ENCODE data around the gene PEX11G.

PEX11G gene

DNA sequence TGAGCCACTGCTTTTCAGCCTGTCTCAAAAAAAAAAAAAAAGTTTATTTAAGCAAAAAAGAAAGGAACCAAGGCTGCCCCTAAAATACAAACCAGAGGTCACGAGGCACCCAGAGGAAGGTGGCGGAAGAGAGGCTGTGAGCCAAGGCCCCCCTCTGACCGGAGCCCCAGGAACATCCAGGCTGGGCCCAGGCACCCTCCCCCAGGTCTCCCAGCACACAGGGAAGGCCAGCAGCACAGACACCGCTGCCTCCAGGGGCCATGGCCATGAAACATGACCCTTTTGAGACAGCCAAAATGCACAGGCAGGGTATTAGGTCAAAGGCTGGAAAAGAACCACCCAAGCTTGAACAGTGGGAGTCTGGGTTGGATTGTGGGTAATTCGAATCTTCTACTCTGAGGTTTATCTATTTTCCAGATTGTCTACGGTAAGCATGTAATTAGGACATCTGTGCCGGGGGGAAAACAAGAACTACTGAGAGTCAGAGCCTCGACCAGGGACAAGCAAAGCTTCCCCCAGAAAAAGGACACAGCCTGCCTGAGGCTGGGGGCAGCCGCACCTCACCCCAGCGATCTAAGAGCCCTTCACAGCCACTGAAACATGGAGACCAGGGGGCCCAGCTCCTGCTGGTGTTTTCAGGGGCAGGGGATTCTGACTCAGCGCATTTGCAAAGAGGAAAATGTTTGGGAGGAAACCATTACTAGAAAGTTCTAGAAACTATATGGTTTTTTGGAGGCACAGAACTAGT, 8.4 kb downstream of the PEX11G start:
- Histone ChIP-seq H3K4me2 (no peak overlapping the region), H4K20me1 (peaks cover 46% of the 10 kb centered on the region), H3K36me3 (peaks cover 14% of the 10 kb centered on the region), H3K27ac (no peak overlapping the region), H3K9me3 (no peaks in the 10 kb centered on the region), H3K4me3 (no peak overlapping the region), H3K9ac (no peak overlapping the region), H3K4me1 (peaks cover 26% of the 10 kb centered on the region), H3K27me3 (no peaks in the 10 kb centered on the region)
- TF ChIP-seq Cebpa-rat (IDR thresholded peaks at IDR 0.05) = no peak

DNA sequence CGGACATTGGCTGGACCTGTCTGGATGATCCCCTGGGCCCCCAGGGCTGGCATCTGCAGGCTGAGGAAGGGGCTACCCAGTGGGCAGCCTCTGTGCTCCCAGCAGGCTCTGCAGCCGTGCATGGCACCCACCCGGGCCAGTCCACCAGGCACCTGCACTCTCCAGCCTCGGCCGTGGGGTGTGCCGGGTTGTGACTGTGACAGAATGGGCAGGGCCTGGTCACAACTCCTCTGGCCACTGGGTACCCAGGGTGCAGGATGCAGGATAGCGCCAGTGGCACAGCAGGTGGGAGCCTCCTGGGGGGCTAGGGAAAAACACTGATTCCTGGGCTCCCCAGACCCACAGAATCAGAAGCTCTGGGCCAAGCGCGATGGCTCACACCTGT, 10.0 kb downstream of the PEX11G start:
- TF ChIP-seq Cebpa-rat (IDR thresholded peaks at IDR 0.05) = no peak
- Histone ChIP-seq H3K27ac (no peak overlapping the region), H3K4me1 (peaks cover 24% of the 10 kb centered on the region), H4K20me1 (peaks cover 53% of the 10 kb centered on the region), H3K9ac (no peak overlapping the region), H3K4me2 (no peak overlapping the region), H3K9me3 (no peaks in the 10 kb centered on the region), H3K27me3 (no peaks in the 10 kb centered on the region), H3K4me3 (no peak overlapping the region), H3K36me3 (peaks cover 30% of the 10 kb centered on the region)

- no peak for TF ChIP-seq Cebpa-rat (IDR thresholded peaks at IDR 0.05)
- no peak overlapping the region for H3K9ac ChIP-seq
- no peaks in the 10 kb centered on the region for H3K27me3 ChIP-seq
- no peaks in the 10 kb centered on the region for H3K9me3 ChIP-seq
- peaks cover 24% of the 10 kb centered on the region for H3K4me1 ChIP-seq
- peaks cover 55% of the 10 kb centered on the region for H4K20me1 ChIP-seq
- H3K4me3 ChIP-seq = no peak overlapping the region
- H3K36me3 ChIP-seq = peaks cover 35% of the 10 kb centered on the region
- no peak overlapping the region for H3K27ac ChIP-seq
- no peak overlapping the region for H3K4me2 ChIP-seq
These were observed 10.5 kb downstream of the PEX11G start for GRCh38 chr19:7478173-7478842.

DNA sequence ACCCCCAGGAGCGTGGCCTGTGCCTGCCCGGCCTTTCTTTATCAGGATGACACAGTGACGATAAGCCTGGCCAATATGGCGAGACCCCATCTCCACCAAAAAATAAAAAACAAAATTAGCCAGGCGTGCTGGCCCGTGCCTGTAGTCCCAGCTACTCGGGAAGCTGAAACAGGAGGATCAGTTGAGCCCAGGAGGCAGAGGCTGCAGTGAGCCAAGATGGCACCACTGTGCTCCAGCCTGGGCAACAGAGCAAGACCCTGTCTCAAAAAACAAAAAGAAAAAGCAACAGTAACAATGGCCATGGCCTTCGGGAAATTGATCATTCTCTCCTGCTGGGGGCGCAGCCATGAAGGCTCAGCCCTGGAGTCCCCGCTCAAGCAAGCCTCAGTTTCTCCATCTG, 11.1 kb downstream of the PEX11G start:
- Histone ChIP-seq H3K4me1 (peaks cover 25% of the 10 kb centered on the region), H3K9ac (no peak overlapping the region), H3K27ac (no peak overlapping the region), H3K36me3 (peaks cover 40% of the 10 kb centered on the region), H3K9me3 (no peaks in the 10 kb centered on the region), H3K4me3 (no peak overlapping the region), H3K27me3 (no peaks in the 10 kb centered on the region), H3K4me2 (no peak overlapping the region), H4K20me1 (peaks cover 61% of the 10 kb centered on the region)
- TF ChIP-seq Cebpa-rat (IDR thresholded peaks at IDR 0.05) = no peak

GRCh38 chr19:7476777-7477494, 11.9 kb downstream of the PEX11G start:
- H3K4me2 ChIP-seq = no peak overlapping the region
- no peaks in the 10 kb centered on the region for H3K9me3 ChIP-seq
- H3K9ac ChIP-seq = no peak overlapping the region
- no peaks in the 10 kb centered on the region for H3K27me3 ChIP-seq
- H4K20me1 ChIP-seq = peaks cover 69% of the 10 kb centered on the region
- no peak overlapping the region for H3K4me3 ChIP-seq
- H3K36me3 ChIP-seq = peaks cover 49% of the 10 kb centered on the region
- no peak overlapping the region for H3K27ac ChIP-seq
- no peak for TF ChIP-seq Cebpa-rat (IDR thresholded peaks at IDR 0.05)
- peaks cover 25% of the 10 kb centered on the region for H3K4me1 ChIP-seq

DNA sequence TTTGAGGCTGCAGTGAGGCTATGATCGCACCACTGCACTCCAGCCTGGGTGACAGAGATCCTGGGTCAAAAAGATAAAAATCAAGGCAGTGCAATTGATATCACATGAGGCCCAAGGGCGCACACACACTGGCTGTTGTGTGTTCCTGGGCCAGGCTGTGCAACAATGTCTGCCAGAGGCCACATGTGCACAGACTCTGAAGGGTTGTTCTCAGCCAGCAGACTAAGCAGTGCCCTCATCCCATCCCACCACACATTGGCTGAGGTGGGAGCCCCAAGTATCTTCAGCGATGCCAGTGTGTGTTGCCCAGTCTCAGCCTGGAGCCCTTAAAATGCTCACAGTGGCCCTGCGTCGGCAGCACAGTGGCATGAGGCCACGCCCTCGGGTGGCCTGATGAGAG, 12.6 kb downstream of the PEX11G start:
- H3K27ac ChIP-seq = no peak overlapping the region
- TF ChIP-seq Cebpa-rat (IDR thresholded peaks at IDR 0.05) = no peak
- no peak overlapping the region for H3K4me3 ChIP-seq
- peaks cover 76% of the 10 kb centered on the region for H4K20me1 ChIP-seq
- peaks cover 56% of the 10 kb centered on the region for H3K36me3 ChIP-seq
- H3K4me1 ChIP-seq = peaks cover 24% of the 10 kb centered on the region
- no peak overlapping the region for H3K4me2 ChIP-seq
- H3K9ac ChIP-seq = no peak overlapping the region
- H3K27me3 ChIP-seq = no peaks in the 10 kb centered on the region
- H3K9me3 ChIP-seq = no peaks in the 10 kb centered on the region

GRCh38 chr19:7475665-7476064, 13.2 kb downstream of the PEX11G start:
- Histone ChIP-seq H3K36me3 (peaks cover 61% of the 10 kb centered on the region), H3K9me3 (no peaks in the 10 kb centered on the region), H3K27me3 (no peaks in the 10 kb centered on the region), H3K27ac (no peak overlapping the region), H3K4me2 (no peak overlapping the region), H3K9ac (no peak overlapping the region), H4K20me1 (peaks cover 82% of the 10 kb centered on the region), H3K4me3 (no peak overlapping the region), H3K4me1 (peaks cover 24% of the 10 kb centered on the region)
- no peak for TF ChIP-seq Cebpa-rat (IDR thresholded peaks at IDR 0.05)

DNA sequence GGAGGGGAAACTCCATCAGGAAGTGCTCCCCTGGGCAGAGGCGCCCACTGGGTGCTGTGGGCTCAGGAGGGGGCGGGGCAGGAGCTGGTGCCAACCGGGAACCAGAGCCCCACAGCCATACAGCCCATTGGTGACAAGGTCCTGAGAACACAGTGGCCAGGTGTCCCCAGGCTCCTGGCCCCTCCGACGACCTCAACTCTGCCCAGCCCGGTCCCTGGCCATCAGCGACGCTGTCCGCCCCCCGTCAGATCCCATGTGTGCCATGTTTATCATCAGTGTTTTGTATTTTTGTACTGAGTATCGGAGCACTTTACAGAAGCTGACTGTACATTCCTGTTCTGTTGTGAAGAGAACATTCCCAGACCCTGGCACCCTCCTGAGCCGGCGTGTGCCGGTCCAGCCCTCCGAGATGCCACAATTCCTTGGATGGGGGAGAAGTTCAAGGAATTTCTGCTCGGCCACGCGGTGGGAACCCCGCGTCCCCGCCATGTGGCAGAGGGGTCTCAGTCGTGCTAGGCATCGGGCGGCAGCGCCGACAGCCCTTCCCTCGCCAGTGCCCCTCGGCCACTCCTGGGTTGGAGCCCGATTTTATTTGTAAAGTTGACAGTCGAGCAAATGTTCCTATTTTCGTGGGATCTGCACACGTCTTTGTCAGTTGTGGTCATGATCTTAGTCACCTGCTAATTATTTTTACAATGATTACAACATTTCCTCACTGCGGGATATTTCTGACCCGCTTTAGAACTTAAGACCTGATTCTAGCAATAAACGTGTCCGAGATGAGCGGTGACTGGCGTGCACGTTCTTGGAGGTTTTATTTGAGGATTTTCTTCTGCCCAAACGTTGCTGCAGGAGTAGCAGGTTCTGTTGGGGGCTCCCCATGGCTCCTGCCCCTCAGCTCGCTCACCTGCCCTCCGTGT, 16.9 kb downstream of the PEX11G start:
- H3K4me2 ChIP-seq = peak overlapping the region; percentile 40; the same call in 1 of the 2 replicates
- no peak for TF ChIP-seq Cebpa-rat (IDR thresholded peaks at IDR 0.05)
- H3K4me3 ChIP-seq = no peak overlapping the region
- H4K20me1 ChIP-seq = peaks cover 88% of the 10 kb centered on the region
- no peaks in the 10 kb centered on the region for H3K9me3 ChIP-seq
- no peaks in the 10 kb centered on the region for H3K27me3 ChIP-seq
- H3K9ac ChIP-seq = no peak overlapping the region
- peaks cover 24% of the 10 kb centered on the region for H3K4me1 ChIP-seq
- no peak overlapping the region for H3K27ac ChIP-seq
- peaks cover 95% of the 10 kb centered on the region for H3K36me3 ChIP-seq

DNA sequence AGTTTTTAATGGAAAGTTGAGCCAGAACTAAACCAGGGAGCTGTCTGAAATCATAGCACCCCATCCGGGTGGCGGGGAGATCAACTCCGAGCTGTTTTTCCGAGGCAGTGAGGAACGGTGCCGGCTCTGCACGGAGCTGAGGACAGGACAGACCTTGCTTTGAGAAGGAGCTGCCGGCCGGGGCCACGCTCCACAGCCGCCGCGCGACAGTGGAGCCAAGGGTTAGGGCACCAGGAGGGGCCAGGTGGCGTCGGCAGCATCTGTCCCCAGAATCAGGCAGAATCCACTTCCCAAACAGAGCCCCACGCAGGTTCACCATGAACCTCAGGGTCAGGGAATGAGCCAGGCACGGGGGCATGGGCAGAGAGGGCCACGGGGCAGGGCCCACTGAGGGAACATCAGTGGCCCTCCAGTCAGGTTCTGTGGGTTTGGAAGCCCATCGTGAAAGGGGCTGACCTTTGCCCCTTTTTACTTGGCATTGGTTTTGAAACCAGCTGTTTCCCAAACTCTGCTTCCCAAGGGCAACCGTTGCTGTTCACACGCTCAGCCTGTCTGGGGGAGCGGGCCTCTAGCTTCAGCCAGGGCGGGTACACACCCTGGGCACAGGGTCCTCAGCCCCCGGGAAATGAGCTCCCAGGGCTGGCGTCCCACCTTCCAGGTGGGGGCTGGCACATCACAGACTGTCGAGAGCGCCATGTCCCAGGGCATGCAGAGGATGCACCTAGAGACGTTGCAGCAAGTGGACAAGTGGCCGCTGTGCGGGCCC, 18.1 kb downstream of the PEX11G start:
- Histone ChIP-seq H3K4me1 (peaks cover 24% of the 10 kb centered on the region), H3K27me3 (no peaks in the 10 kb centered on the region), H3K36me3 (peaks cover 99% of the 10 kb centered on the region), H3K4me2 (no peak overlapping the region), H3K9ac (no peak overlapping the region), H3K4me3 (no peak overlapping the region), H4K20me1 (peaks cover 84% of the 10 kb centered on the region), H3K27ac (no peak overlapping the region), H3K9me3 (no peaks in the 10 kb centered on the region)
- no peak for TF ChIP-seq Cebpa-rat (IDR thresholded peaks at IDR 0.05)

Data from BLaER1 (cell line).